Activated naive CD8-positive, alpha-beta T cell (primary cell): ENCODE data around the gene ELOF1.
"Not testable (repeated sequence)": the region's sequence is repeated elsewhere in the genome, so short reads cannot be mapped to it uniquely, and the experiment has no call there.

Source experiments
- H3K27ac Mint-ChIP-seq: one replicate; pipeline ENCODE4 v1.8.0; 2021; ENCODE audit warnings: mixed read lengths
- H3K27me3 Mint-ChIP-seq: one replicate; pipeline ENCODE4 v1.8.0; 2021; ENCODE audit warnings: mixed read lengths
- H3K36me3 Mint-ChIP-seq: one replicate; pipeline ENCODE4 v1.8.0; 2021; ENCODE audit warnings: mixed read lengths
- H3K4me1 Mint-ChIP-seq: one replicate; pipeline ENCODE4 v1.8.0; 2021; ENCODE audit warnings: low read depth, mixed read lengths
- H3K4me3 Mint-ChIP-seq: one replicate; pipeline ENCODE4 v1.8.0; 2021; ENCODE audit warnings: mild to moderate bottlenecking, mixed read lengths
- H3K9me3 Mint-ChIP-seq: one replicate; pipeline ENCODE4 v1.8.0; 2021; ENCODE audit warnings: low read depth, mixed read lengths

Gene ELOF1

DNA sequence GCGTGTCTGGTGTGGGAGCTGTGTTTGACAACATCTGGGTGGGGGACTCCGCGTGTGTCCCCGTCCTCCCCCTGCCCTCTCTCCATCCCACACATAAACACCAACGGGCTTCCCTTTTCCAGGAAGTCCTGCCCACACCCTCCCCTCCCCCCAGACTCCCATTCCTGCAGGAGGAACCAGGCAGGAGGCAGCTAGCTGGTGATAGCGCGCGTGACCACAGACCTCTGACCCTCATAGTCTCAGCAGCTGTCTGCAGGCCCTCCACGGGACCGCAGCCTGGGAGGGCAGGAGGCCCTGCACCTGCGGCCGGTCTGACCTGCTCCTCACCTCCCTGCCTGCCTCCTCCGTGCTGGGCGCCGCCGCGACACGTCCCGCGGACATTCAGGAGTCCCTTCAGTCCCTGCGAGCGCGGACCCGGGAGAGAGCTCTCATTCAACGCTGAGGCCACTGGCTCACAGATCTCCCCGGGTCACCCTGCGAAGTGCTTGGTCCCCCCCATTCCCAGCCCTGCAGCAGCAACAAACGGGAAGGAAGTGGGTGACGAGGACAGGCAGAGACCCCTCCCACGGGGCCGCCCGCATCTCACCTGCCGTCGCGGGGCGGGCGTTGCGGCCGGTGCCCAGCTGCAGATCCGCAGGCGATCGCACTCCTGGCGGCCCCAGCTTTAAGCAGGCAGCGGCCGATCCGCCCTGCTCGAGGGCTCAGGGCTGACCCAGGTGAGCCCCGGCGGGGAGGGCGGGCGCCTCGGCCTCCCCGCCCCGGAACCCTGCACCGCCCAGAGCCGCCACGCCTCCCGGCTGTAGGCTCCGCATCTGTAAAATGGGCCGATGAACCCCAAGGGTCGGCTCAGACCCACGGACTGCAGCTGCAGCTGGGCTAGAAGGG is 19.5 kb upstream of the ELOF1 start:
- H3K9me3 Mint-ChIP-seq = no peaks in the 10 kb centered on the region
- no peaks in the 10 kb centered on the region for H3K27me3 Mint-ChIP-seq
- H3K4me3 Mint-ChIP-seq = peak overlapping the region; percentile 75
- H3K36me3 Mint-ChIP-seq = no peaks in the 10 kb centered on the region
- peak overlapping the region; percentile 34 for H3K27ac Mint-ChIP-seq
- peaks cover 30% of the 10 kb centered on the region for H3K4me1 Mint-ChIP-seq

DNA sequence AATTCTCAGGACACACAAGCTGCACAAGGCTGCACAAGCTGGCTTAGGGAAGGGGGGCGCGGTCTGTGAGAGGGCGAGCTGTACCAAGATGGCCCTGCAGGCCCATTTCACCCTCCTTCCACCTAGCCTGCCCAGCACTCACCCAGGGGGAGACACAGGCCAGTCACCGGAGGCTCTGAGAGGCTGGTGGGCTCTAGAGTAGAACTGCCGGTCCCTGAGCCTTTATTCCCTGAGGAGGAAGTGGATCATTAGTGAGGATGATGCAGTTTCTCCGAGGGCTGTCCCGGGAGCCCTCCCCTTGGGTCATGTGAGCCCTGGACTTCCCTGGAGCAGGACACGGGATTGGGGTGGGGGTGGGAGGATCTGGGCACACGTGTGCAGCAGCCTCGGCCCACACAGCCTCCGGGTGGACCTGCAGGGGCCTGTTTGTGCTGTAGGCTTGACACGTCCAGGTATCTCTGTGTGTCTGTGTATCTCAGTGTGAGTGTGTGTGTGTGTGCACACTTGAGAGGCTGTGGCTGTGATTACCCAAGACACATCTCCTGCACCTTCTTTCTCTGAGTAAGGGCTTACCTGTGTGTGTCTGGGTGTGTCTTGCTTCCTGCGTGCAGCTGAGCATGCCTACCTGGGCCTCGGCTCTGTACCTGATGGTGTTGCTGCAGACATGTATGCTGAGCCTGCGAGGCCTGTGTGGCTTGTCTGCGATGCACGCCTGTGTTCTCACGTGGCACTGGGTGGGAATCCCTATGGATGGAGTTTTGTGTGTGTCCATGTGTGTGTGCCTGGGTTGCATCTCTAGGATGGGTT is 18.6 kb upstream of the ELOF1 start, which contains the start of gene ACP5:
Gene ACP5 (minus strand): TSS at position 195 of the 807 bp plus-strand sequence. CDS start 328 bp downstream, outside the sequence.
- Mint-ChIP-seq H3K27ac (peak within 1 kb of the TSS; percentile 34), H3K4me1 (peaks cover 28% of the 10 kb centered on the region)

DNA sequence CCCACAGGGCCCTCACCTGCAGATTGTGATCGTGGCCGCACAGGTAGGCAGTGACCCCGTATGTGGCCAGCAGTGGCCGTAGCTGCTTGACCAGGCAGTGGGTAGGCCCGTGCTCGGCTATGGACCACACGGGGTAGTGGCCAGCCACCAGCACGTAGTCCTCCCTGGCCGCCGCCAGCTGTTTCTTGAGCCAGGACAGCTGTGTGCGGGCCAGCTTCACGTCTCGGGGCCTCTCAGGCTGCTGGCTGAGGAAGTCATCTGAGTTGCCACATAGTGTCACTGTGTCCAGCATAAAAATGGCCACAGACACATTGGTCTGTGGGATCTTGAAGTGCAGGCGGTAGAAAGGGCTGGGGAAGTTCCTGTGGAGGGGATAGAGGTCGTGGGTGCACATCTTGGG is 17.2 kb upstream of the ELOF1 start:
- Mint-ChIP-seq H3K27me3 (no peaks in the 10 kb centered on the region), H3K4me3 (no peak overlapping the region), H3K9me3 (no peaks in the 10 kb centered on the region), H3K4me1 (peaks cover 18% of the 10 kb centered on the region), H3K36me3 (no peaks in the 10 kb centered on the region), H3K27ac (no peak overlapping the region)

More for the DNA sequence above, 18.6 kb upstream of the ELOF1 start, which contains the start of gene ACP5:
- no peaks in the 10 kb centered on the region for H3K36me3 Mint-ChIP-seq
- H3K27me3 Mint-ChIP-seq = no peaks in the 10 kb centered on the region
- H3K9me3 Mint-ChIP-seq = no peaks in the 10 kb centered on the region
- H3K4me3 Mint-ChIP-seq = peak within 1 kb of the TSS; percentile 75

DNA sequence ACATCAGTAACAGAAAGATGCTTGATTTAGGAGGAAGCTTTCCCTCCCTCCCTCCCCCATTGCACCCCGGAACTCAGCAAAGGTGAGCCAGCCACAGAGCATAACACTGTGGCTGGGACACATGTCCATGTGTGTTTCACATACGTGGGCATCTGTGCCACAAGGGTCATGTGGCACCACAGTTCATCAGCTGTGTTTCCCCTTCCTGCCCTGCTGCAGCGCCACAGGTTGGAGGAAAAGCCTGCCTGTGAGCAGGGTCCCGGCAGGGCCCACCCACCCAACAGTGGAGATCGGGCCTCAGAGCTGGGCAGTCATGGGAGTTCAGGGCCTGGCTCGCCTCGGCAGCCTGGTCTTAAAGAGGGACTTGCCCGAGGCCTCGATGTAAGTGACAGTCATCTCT is 15.7 kb upstream of the ELOF1 start:
- Mint-ChIP-seq H3K27ac (no peak overlapping the region), H3K4me1 (peaks cover 9% of the 10 kb centered on the region), H3K36me3 (no peaks in the 10 kb centered on the region), H3K9me3 (no peaks in the 10 kb centered on the region), H3K4me3 (no peak overlapping the region), H3K27me3 (no peaks in the 10 kb centered on the region)

DNA sequence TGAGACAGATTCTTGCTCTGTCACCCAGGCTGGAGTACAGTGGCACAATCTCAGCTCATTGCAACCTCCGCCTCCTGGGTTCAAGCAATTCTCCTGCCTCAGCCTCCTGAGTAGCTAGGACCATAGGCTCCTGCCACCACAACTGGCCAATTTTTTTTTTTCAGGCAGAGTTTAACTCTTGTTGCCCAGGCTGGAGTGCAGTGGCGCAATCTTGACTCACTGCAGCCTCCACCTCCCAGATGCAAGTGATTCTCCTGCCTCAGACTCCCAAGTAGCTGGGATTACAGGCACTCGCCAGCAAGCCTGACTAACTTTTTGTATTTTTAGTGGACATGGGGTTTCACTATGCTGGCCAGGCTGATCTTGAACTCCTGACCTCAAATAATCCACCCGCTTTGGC is 14.7 kb upstream of the ELOF1 start:
- not testable (repeated sequence) for H3K4me1 Mint-ChIP-seq, H3K4me3 Mint-ChIP-seq, H3K36me3 Mint-ChIP-seq, H3K27ac Mint-ChIP-seq, H3K27me3 Mint-ChIP-seq, H3K9me3 Mint-ChIP-seq

DNA sequence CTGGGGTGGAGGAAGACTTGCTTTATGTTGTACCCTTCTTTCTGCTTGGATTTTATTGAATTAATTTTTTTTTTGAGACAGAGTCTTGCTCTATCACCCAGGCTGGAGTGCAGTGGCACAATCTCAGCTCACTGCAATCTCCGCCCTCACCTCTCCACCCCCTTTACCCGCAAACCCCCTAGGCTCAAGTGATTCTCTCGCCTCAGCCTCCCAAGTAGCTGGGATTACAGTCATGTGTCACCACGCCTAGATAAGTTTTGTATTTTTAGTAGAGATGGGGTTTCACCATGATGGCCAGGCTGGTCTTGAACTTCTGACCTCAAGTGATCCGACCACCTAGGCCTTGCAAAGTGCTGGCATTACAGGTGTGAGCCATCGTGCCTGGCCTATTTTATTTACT is 14.3 kb upstream of the ELOF1 start:
- not testable (repeated sequence) for H3K27me3 Mint-ChIP-seq, H3K9me3 Mint-ChIP-seq, H3K4me1 Mint-ChIP-seq, H3K4me3 Mint-ChIP-seq, H3K36me3 Mint-ChIP-seq, H3K27ac Mint-ChIP-seq

DNA sequence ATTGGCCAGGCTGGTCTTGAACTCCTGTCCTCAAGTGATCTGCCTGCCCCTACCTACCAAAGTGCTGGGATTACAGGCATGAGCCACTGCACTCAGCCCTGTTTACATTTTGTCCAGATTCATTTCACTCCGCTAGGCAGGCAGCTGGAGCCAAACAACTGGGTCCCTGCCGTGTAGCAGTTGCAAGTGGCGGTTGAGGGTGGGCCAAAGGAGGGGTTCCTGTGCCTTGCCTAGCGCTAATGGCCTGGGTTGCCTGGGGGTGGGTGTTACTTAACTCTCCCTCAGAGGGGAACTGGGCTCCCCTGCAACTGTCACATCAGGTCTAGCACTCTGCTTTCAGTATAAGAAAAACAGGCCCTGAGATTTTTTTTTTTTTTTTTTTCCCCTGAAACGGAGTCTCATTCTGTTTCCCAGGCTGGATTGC is 11.0 kb upstream of the ELOF1 start:
- H3K4me1 Mint-ChIP-seq = peaks cover 1% of the 10 kb centered on the region

DNA sequence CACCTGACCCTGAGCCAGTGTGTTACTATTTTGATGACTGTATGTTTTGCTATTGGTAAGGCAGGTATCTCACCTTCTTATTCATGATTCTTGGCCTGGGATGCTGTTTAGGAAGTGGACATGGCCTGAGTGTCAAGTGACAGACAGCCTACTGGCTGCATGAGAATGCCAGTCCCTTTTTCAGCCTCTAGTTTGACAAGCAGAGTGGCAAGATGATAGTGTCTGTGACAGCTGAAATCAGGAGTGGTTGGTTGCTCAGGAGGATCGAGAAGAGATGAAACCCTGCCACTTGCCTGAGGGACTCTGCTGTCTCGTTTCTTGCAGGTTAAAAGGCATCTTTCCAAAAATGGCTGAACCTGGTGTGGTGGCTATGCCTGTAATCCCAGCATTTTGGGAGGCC is 7.1 kb upstream of the ELOF1 start:
- no peaks in the 10 kb centered on the region for H3K9me3 Mint-ChIP-seq
- H3K27ac Mint-ChIP-seq = no peak overlapping the region
- peaks cover 3% of the 10 kb centered on the region for H3K4me1 Mint-ChIP-seq
- H3K36me3 Mint-ChIP-seq = peaks cover 3% of the 10 kb centered on the region
- no peaks in the 10 kb centered on the region for H3K27me3 Mint-ChIP-seq
- H3K4me3 Mint-ChIP-seq = no peak overlapping the region

More for the DNA sequence above, 11.0 kb upstream of the ELOF1 start:
- Mint-ChIP-seq H3K27me3 (no peaks in the 10 kb centered on the region), H3K9me3 (no peaks in the 10 kb centered on the region), H3K4me3 (no peak overlapping the region), H3K27ac (no peak overlapping the region), H3K36me3 (peaks cover 3% of the 10 kb centered on the region)

DNA sequence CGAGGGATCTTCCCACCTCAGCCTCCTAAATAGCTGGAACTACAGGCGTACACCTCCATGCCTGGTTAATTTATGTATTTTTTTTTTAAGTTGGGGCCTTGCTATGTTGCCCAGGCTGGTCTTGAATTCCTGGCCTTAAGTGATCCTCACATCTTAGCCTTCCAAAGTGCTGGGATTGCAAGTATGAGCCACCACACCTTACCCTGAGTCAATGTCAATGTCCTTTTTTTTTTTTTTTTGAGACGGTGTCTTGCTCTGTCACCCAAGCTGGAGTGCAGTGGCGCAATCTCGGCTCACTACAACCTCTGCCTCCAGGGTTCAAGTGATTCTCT is 6.6 kb upstream of the ELOF1 start:
- not testable (repeated sequence) for H3K27me3 Mint-ChIP-seq, H3K9me3 Mint-ChIP-seq, H3K36me3 Mint-ChIP-seq, H3K4me1 Mint-ChIP-seq, H3K27ac Mint-ChIP-seq, H3K4me3 Mint-ChIP-seq

DNA sequence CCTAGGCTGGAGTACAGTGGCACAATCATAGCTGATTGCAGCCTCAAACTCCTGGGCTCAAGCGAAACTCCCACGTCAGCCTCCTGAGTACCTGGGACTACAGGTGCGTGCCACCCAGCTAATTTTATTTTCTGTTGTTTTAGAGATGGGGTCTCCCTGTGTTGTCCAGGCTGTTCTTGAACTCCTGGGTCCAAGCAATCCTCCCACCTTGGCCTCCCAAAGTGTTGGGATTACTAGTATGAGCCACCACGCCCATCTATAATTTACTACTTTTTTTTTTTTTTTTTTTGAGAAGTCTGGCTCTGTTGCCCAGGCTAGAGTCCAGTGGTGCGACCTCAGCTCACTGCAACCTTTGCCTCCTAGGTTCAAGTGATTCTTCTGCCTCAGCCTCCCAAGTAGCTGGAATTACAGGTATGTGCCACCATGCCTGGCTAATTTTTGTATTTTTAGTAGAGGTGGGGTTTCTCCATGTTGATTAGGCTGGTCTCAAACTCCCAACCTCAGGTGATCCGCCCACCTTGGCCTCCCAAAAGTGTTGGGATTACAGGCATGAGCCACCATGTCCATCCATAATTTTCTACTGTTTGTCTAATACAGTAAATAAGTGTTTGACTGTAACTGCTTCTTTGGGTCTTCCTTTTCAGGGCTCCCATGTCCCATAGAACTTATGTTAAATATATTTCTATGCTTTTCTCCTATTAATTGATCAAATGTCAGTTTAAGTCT is 5.2 kb upstream of the ELOF1 start:
- peaks cover 14% of the 10 kb centered on the region for H3K4me1 Mint-ChIP-seq
- not testable (repeated sequence) for H3K27me3 Mint-ChIP-seq, H3K4me3 Mint-ChIP-seq, H3K36me3 Mint-ChIP-seq, H3K27ac Mint-ChIP-seq, H3K9me3 Mint-ChIP-seq

DNA sequence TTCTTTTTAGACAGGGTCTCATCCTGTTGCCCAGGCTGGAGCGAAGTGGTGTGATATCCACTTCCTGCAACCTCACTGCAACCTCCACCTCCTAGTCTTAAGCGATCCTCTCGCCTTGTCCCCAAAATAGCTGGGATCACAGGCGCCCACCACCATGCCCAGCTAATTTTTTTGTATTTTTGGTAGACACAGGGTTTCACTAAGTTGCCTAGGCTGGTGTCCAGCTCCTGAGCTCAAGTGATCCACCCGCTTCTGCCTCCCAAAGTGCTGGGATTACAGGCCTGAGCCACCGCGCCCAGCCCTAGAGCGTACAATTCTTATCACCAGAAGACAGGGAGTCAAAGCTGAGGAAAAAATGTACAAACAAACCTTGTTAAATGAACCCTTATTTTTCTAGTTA is 4.5 kb upstream of the ELOF1 start:
- H3K27me3 Mint-ChIP-seq = no peaks in the 10 kb centered on the region
- no peaks in the 10 kb centered on the region for H3K9me3 Mint-ChIP-seq
- H3K4me1 Mint-ChIP-seq = peaks cover 16% of the 10 kb centered on the region
- H3K27ac Mint-ChIP-seq = no peak overlapping the region
- H3K36me3 Mint-ChIP-seq = peaks cover 3% of the 10 kb centered on the region
- H3K4me3 Mint-ChIP-seq = no peak overlapping the region

DNA sequence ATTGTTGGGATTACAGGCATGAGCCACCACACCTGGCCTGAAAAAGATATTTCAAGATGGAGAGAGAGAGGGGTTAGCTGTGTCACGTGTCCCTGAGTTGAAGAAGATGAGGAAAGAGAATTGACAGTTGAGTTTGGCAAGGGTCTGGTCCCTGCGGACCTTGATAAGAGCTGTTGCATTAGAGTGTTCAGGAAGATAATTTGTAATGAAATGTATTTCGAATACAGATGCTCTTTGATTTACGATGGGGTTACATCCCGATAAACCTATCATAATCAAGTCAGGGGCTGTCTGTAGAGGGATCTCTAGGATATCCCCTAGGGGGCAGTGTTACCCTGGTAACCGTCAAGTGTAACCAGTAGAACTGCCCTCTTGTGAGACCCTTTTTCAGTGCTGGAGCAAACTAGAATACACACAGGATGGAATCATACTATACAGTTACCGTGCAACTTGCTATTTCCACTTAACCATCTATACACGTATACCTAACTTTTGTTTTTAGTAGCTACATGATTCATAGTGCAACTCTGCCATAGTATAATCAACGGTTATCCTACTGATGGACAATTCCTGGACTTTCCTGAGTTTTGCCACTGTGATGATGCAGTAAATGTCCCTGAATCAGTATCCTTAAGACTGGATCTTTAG is 1.5 kb upstream of the ELOF1 start:
- Mint-ChIP-seq H3K9me3 (no peaks in the 10 kb centered on the region), H3K27ac (peak overlapping the region; percentile 72), H3K4me1 (peaks cover 33% of the 10 kb centered on the region), H3K4me3 (peak overlapping the region; percentile 86), H3K27me3 (no peaks in the 10 kb centered on the region), H3K36me3 (peaks cover 2% of the 10 kb centered on the region)

DNA sequence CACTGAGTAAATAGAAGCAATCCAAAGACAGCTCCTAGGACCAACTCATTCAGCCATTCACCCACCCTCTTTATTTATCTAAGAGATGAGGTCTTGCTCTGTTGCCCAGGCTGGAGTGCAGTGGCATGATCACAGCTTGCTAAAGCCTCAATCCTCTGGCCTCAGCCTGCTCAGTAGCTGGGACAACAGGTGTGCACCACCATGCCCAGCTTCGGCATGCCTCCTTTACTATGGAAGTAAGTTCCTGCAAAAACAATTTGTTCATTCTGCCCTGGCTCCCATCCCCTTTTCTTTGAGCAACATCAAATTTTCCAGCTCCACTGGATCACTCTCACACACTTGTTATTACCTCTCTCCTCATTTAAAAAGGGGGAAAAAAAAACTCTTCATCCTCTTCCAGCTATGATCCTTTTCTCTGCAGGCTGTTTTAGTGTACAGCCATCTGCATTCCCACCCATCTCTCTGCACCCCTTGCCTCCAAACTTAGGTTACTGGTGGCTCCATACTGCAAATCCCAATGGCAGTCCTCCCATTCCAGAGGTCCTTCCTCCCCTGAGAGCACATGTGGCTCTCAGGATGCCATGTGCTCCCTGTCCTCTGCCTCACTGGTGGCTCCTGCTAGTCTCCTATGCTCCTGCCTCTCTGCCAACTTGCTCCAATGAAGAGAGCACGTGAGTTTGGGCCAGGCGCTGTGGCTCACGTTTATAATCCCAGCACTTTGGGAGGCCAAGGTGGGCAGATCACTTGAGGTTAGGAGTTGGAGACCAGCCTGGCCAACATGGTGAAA is 2.2 kb downstream of the ELOF1 start:
- H3K36me3 Mint-ChIP-seq = peaks cover 2% of the 10 kb centered on the region
- no peaks in the 10 kb centered on the region for H3K9me3 Mint-ChIP-seq
- peaks cover 40% of the 10 kb centered on the region for H3K4me1 Mint-ChIP-seq
- peak overlapping the region; percentile 98 for H3K4me3 Mint-ChIP-seq
- H3K27me3 Mint-ChIP-seq = no peaks in the 10 kb centered on the region
- peak overlapping the region; percentile 62 for H3K27ac Mint-ChIP-seq

DNA sequence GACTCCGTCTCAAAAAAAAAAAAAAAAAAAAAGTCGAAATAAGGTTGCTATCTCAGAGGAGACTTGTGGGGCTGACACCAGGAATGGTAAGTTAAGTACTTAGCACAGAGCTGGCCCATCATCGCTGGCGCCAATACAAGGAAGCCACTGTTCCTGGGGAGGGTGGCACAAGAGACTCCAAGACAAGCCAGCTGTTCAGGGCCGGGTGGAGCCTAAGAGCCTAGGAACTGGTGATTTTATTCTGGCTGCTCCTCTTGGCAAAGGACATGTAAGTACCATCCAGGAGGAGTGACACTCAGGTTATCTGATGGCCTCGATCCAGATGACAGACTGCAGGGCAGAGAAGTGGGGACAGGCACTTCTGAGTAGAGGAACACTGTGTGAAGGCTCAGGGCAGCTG is 3.8 kb downstream of the ELOF1 start:
- H3K4me3 Mint-ChIP-seq = no peak overlapping the region
- H3K9me3 Mint-ChIP-seq = no peaks in the 10 kb centered on the region
- H3K4me1 Mint-ChIP-seq = peaks cover 32% of the 10 kb centered on the region
- peak overlapping the region; percentile 68 for H3K27ac Mint-ChIP-seq
- H3K27me3 Mint-ChIP-seq = no peaks in the 10 kb centered on the region
- peaks cover 2% of the 10 kb centered on the region for H3K36me3 Mint-ChIP-seq
